GM21381 (cell line): ENCODE data around the gene PRM2.

Experiments
- ATAC-seq: cut with Tn5 transposase; IDR thresholded peaks from one replicate; pipeline ENCODE4 v1.9.1; 2021; ENCODE audit warnings: mild to moderate bottlenecking, moderate library complexity; ENCODE audit not compliant: unreplicated experiment

Gene PRM2

GRCh38 chr16:11307639-11308492 lies 31.6 kb upstream of the PRM2 start:
- no peak for ATAC-seq

- ATAC-seq = no peak
These were observed 30.8 kb upstream of the PRM2 start for GRCh38 chr16:11306997-11307638.

- ATAC-seq = no peak
These were observed 30.1 kb upstream of the PRM2 start for GRCh38 chr16:11306381-11306780.

- no peak for ATAC-seq
These were observed 27.3 kb upstream of the PRM2 start for GRCh38 chr16:11303405-11304138.

- ATAC-seq = no peak
These were observed 26.7 kb upstream of the PRM2 start for GRCh38 chr16:11302977-11303376.

GRCh38 chr16:11301645-11302501 lies 25.6 kb upstream of the PRM2 start:
- no peak for ATAC-seq

- ATAC-seq = no peak
These were observed 24.2 kb upstream of the PRM2 start for GRCh38 chr16:11300560-11300892.

- no peak for ATAC-seq
These were observed 23.7 kb upstream of the PRM2 start for GRCh38 chr16:11299865-11300559.

GRCh38 chr16:11298950-11299547 lies 22.8 kb upstream of the PRM2 start:
- ATAC-seq = peak; percentile 27

GRCh38 chr16:11298143-11298900 lies 22.0 kb upstream of the PRM2 start:
- ATAC-seq = no peak

- peak; percentile 76 for ATAC-seq
These were observed 21.3 kb upstream of the PRM2 start for GRCh38 chr16:11297492-11298142.

- ATAC-seq = peak; percentile 13
These were observed 20.6 kb upstream of the PRM2 start for GRCh38 chr16:11296706-11297491.

- ATAC-seq = no peak
These were observed 20.0 kb upstream of the PRM2 start for GRCh38 chr16:11296351-11296705.

- ATAC-seq = no peak
These were observed 19.4 kb upstream of the PRM2 start for GRCh38 chr16:11295672-11296071.

GRCh38 chr16:11292076-11292748 lies 15.9 kb upstream of the PRM2 start:
- ATAC-seq = no peak

GRCh38 chr16:11291091-11291703 lies 14.9 kb upstream of the PRM2 start:
- ATAC-seq = no peak
